Endothelial cell of umbilical vein (primary cell): ENCODE data around the gene SCLT1. TPM values are rescaled to one million over a fixed set of nuclear protein-coding genes. Genes with fewer than 3 reads are reported as not detected.

Source experiments
- BruUV-seq: library from RNA; stranded (reverse); fragments of 400-500 nt; replicated peaks from 2 replicates; lab custom pipeline; 2021; lab: Mats Ljungman, UMichigan
- CTCF ChIA-PET: fragments of 300-600, 350-600 bp; sonication (Branson Sonifier 250); formaldehyde crosslinking; loops from one replicate; lab custom pipeline; 2021; ENCODE audit warnings: antibody characterized with exemption, inconsistent platforms; lab: Charles Lee
- POLR2A ChIA-PET: fragments of 300-600, 350-600 bp; sonication (Branson Sonifier 250); formaldehyde crosslinking; loops from one replicate; lab custom pipeline; 2021; ENCODE audit warnings: antibody characterized with exemption, inconsistent platforms; lab: Charles Lee
- DNase-seq: peaks from one replicate; pipeline ENCODE4 v3.0.0-alpha.2; 2011; ENCODE audit warnings: low read depth, low spot score
- FAIRE-seq: peaks from 2 replicates; lab custom pipeline; 2011; peaks lifted over from hg19 to GRCh38; lab: Jason Lieb, UNC
- H2AFZ ChIP-seq: 2 replicates; pipeline ENCODE4 v1.6.0; 2012; ENCODE audit warnings: low read depth, low read length, control low read depth, inconsistent platforms
- H3K27ac ChIP-seq: 2 replicates; pipeline ENCODE4 v1.5.1; 2011; ENCODE audit warnings: low read depth, mild to moderate bottlenecking, control low read depth, low read length, moderate library complexity; ENCODE audit not compliant: insufficient read depth
- H3K27me3 ChIP-seq, 2 experiments: 2 replicates each; pipeline versions ENCODE4 v1.6.0 to v1.6.1; 2011; ENCODE audit warnings: low read length in 2 of 2, mixed read lengths in 1 of 2; ENCODE audit not compliant: control insufficient read depth in 2 of 2, insufficient read depth in 2 of 2
- H3K36me3 ChIP-seq, 2 experiments: 2 replicates in 1 of 2; 3 replicates in 1 of 2; pipeline ENCODE4 v1.5.1; 2011; ENCODE audit warnings: low read length in 2 of 2, mild to moderate bottlenecking in 1 of 2, moderate library complexity in 1 of 2; ENCODE audit not compliant: control insufficient read depth in 2 of 2, insufficient read depth in 2 of 2; ENCODE audit errors: extremely low read depth in 1 of 2
- H3K4me1 ChIP-seq: 3 replicates; pipeline ENCODE4 v1.5.1; 2011; ENCODE audit warnings: mild to moderate bottlenecking, low read length; ENCODE audit not compliant: control insufficient read depth, insufficient read depth; ENCODE audit errors: extremely low read depth
- H3K4me2 ChIP-seq: 2 replicates; pipeline ENCODE4 v1.6.1; 2011; ENCODE audit warnings: low read length, control low read depth, mixed read lengths; ENCODE audit not compliant: insufficient read depth
- H3K4me3 ChIP-seq, 3 experiments: fragments of 200-600 bp in 1 of 3; sonication (generic), shearing (Covaris generic) in 1 of 3; replicated peaks in 1 of 3; 2 replicates each; pipeline ENCODE4 v1.5.1; 2011 to 2016; ENCODE audit warnings: control low read depth in 3 of 3, low read length in 3 of 3, mild to moderate bottlenecking in 2 of 3, inconsistent platforms in 1 of 3, low read depth in 1 of 3, moderate library complexity in 1 of 3; ENCODE audit not compliant: insufficient read depth in 1 of 3
- H3K79me2 ChIP-seq: 2 replicates; pipeline ENCODE4 v1.6.0; 2012; ENCODE audit warnings: low read length, inconsistent platforms; ENCODE audit not compliant: control insufficient read depth, insufficient read depth
- H3K9ac ChIP-seq: replicated peaks from 2 replicates; pipeline ENCODE3; 2011; ENCODE audit warnings: low read length, control low read depth; ENCODE audit not compliant: insufficient read depth; ENCODE audit errors: extremely low read depth
- H3K9me1 ChIP-seq: replicated peaks from 3 replicates; pipeline ENCODE4 v1.6.0; 2011; ENCODE audit warnings: mild to moderate bottlenecking, low read length; ENCODE audit not compliant: control insufficient read depth, insufficient read depth; ENCODE audit errors: extremely low read depth
- H3K9me3 ChIP-seq: replicated peaks from 2 replicates; pipeline ENCODE4 v1.5.1; 2012; ENCODE audit warnings: low read length, inconsistent platforms; ENCODE audit not compliant: control insufficient read depth, insufficient read depth
- H4K20me1 ChIP-seq: replicated peaks from 2 replicates; pipeline ENCODE3; 2011; ENCODE audit warnings: mild to moderate bottlenecking, low read length; ENCODE audit not compliant: control insufficient read depth, insufficient read depth; ENCODE audit errors: extremely low read depth
- FOS ChIP-seq: IDR thresholded peaks from 2 replicates; pipeline ENCODE4 v1.6.1; 2011; ENCODE audit warnings: mild to moderate bottlenecking, low read length, moderate library complexity, borderline replicate concordance; ENCODE audit not compliant: insufficient read depth
- GATA2 ChIP-seq: IDR thresholded peaks from 2 replicates; pipeline ENCODE4 v1.7.0; 2011; ENCODE audit warnings: low read depth, mild to moderate bottlenecking, moderate library complexity, mixed read lengths, low read length; ENCODE audit not compliant: insufficient read length, insufficient read depth
- JUN ChIP-seq: IDR thresholded peaks from 2 replicates; pipeline ENCODE4 v1.6.1; 2011; ENCODE audit warnings: borderline replicate concordance, low read depth; ENCODE audit not compliant: insufficient read length, insufficient read depth
- MAX ChIP-seq: IDR thresholded peaks from 2 replicates; pipeline ENCODE4 v1.6.1; 2011; ENCODE audit not compliant: insufficient read depth, insufficient read length
- MYC ChIP-seq: IDR thresholded peaks from one replicate; pipeline ENCODE4 v1.6.1; 2011; ENCODE audit warnings: mild to moderate bottlenecking, low read depth, low read length
- POLR2A ChIP-seq: IDR thresholded peaks from 2 replicates; pipeline ENCODE4 v1.6.1; 2012; ENCODE audit warnings: low read depth, mild to moderate bottlenecking, control low read depth, low read length
- POLR2AphosphoS5 ChIP-seq: IDR thresholded peaks from 2 replicates; pipeline ENCODE4 v1.6.1; 2012; ENCODE audit warnings: low read depth, mild to moderate bottlenecking, control low read depth, low read length, moderate library complexity; ENCODE audit not compliant: insufficient read depth
- dilution Hi-C: fragments of 300-500 bp; cut with MboI; formaldehyde crosslinking; loops from one replicate; pipeline ENCODE4 v1.15.0; 2019; ENCODE audit warnings: low sequenced_read_pairs; ENCODE audit not compliant: extremely low pct_ligation_motif_present
- intact Hi-C: fragments of 100-400 bp; cut with micrococcal nuclease; formaldehyde crosslinking; loops from one replicate; pipeline ENCODE4 v1.10.0; 2022
- polyA plus RNA-seq, 4 experiments: library from polyadenylated mRNA; depleted of rRNA in 3 of 4; stranded (reverse) in 3 of 4; unstranded in 1 of 4; fragments of >200 nt; gene quantifications; 2 replicates each; pipeline versions ENCODE4 v1.2.1 to v1.2.3, GENCODE V29; 2011 to 2012; ENCODE audit warnings: missing spikeins in 1 of 4
- total RNA-seq: library from RNA; stranded (reverse); gene quantifications from 2 replicates; pipeline ENCODE4 v1.2.3, GENCODE V29; 2021

The SCLT1 gene
- total and polyA plus RNA-seq, 2 donors (not counting 3 experiments of a cell fraction or from before 2014, with no cell fraction given) = 3.2 to 14.0 TPM

GRCh38 chr4:128862608-128863311 lies 230.6 kb downstream of the SCLT1 start:
- BruUV-seq = no TSS peak
- CTCF ChIA-PET = interaction anchor here (0.7 to 3.7 kb wide), 15 partner anchors 8 to 794 kb away, joined by 3 to 29 read pairs (median 3); no protein-coding TSS in a partner anchor
- no peaks in the 10 kb centered on the region for H3K9me1 ChIP-seq
- TF ChIP-seq GATA2 (no peak), POLR2A (no peak), JUN (no peak), MAX (no peak), FOS (no peak)
- H4K20me1 ChIP-seq = no peaks in the 10 kb centered on the region
- H2AFZ ChIP-seq = no peak overlapping the region
- DNase-seq (peak; percentile 41), FAIRE-seq (no peak)
- no peaks in the 10 kb centered on the region for H3K79me2 ChIP-seq
- peaks cover 11% of the 10 kb centered on the region for H3K4me1 ChIP-seq
- H3K27ac ChIP-seq = no peak overlapping the region
- intact Hi-C loops = loop anchor here (1.0 to 5.0 kb wide), 11 partner anchors 50 to 671 kb away; no protein-coding TSS in a partner anchor
- H3K9ac ChIP-seq = no peak overlapping the region
- H3K9me3 ChIP-seq = no peaks in the 10 kb centered on the region
- no peak overlapping the region for H3K4me2 ChIP-seq
- POLR2A ChIA-PET = no interaction called here
- H3K27me3 ChIP-seq = no peaks in the 10 kb centered on the region
- dilution Hi-C loops = no loop called here
- peaks cover 18 to 25% of the 10 kb centered on the region in 2 experiments for H3K36me3 ChIP-seq
- no peak overlapping the region for H3K4me3 ChIP-seq

GRCh38 chr4:128861856-128862518 lies 231.4 kb downstream of the SCLT1 start:
- Histone ChIP-seq H3K4me2 (no peak overlapping the region), H3K9me1 (no peaks in the 10 kb centered on the region), H3K27me3 (no peaks in the 10 kb centered on the region), H3K27ac (no peak overlapping the region), H3K79me2 (no peaks in the 10 kb centered on the region), H3K9ac (no peak overlapping the region), H4K20me1 (no peaks in the 10 kb centered on the region), H3K36me3 (peaks cover 16 to 33% of the 10 kb centered on the region in 2 experiments), H2AFZ (no peak overlapping the region), H3K4me3 (no peak overlapping the region), H3K4me1 (peaks cover 11% of the 10 kb centered on the region), H3K9me3 (no peaks in the 10 kb centered on the region)
- ChIA-PET CTCF (interaction anchor here (0.7 to 3.7 kb wide), 11 partner anchors 39 to 671 kb away, joined by 3 to 29 read pairs (median 4); no protein-coding TSS in a partner anchor), POLR2A (no interaction called here)
- intact Hi-C loops = loop anchor here (2.0 to 5.0 kb wide), 2 partner anchors 287 to 340 kb away; no protein-coding TSS in a partner anchor
- BruUV-seq = no TSS peak
- dilution Hi-C loops = no loop called here
- FAIRE-seq (no peak), DNase-seq (no peak)
- TF ChIP-seq MYC = no peak
- TF ChIP-seq POLR2AphosphoS5 = no peak
- TF ChIP-seq JUN = no peak
- TF ChIP-seq POLR2A = no peak
- TF ChIP-seq FOS = no peak
